PFSK-1 (cell line): ENCODE data around the gene NFE2L3.

Source experiments
- FOXP2 ChIP-seq: optimal IDR thresholded peaks from 2 replicates; pipeline ENCODE3; 2011; ENCODE audit warnings: borderline replicate concordance, control low read depth, inconsistent platforms; ENCODE audit not compliant: insufficient read depth; ENCODE audit errors: extremely low read length, extremely low read depth
- POLR2AphosphoS5 ChIP-seq: IDR thresholded peaks from 2 replicates; pipeline ENCODE4 v1.6.1; 2012; ENCODE audit warnings: low read depth, mild to moderate bottlenecking, control low read depth, low read length, moderate library complexity
- SIN3A ChIP-seq: IDR thresholded peaks from 2 replicates; pipeline ENCODE4 v1.6.1; 2012; ENCODE audit warnings: mild to moderate bottlenecking, low read length, moderate library complexity, borderline replicate concordance; ENCODE audit not compliant: insufficient read depth
- TAF1 ChIP-seq: IDR thresholded peaks from 2 replicates; pipeline ENCODE4 v1.6.1; 2012; ENCODE audit warnings: low read length, control low read depth, borderline replicate concordance; ENCODE audit not compliant: insufficient read depth
- TF ChIP-seq, protein P1 (sequence below), 2 experiments: IDR thresholded peaks; 2 replicates each; pipeline versions ENCODE4 v1.6.1 to v1.8.0; 2011 to 2012; ENCODE audit warnings: low read depth in 2 of 2, low read length in 2 of 2, control low read depth in 1 of 2, inconsistent platforms in 1 of 2, mild to moderate bottlenecking in 1 of 2, moderate library complexity in 1 of 2; ENCODE audit not compliant: insufficient read depth in 1 of 2

NFE2L3 gene

GRCh38 chr7:26172048-26172447 is 20.1 kb downstream of the NFE2L3 start:
- no peak for TF ChIP-seq POLR2AphosphoS5
- TF ChIP-seq SIN3A, result no peak
- TF ChIP-seq, protein P1, sequence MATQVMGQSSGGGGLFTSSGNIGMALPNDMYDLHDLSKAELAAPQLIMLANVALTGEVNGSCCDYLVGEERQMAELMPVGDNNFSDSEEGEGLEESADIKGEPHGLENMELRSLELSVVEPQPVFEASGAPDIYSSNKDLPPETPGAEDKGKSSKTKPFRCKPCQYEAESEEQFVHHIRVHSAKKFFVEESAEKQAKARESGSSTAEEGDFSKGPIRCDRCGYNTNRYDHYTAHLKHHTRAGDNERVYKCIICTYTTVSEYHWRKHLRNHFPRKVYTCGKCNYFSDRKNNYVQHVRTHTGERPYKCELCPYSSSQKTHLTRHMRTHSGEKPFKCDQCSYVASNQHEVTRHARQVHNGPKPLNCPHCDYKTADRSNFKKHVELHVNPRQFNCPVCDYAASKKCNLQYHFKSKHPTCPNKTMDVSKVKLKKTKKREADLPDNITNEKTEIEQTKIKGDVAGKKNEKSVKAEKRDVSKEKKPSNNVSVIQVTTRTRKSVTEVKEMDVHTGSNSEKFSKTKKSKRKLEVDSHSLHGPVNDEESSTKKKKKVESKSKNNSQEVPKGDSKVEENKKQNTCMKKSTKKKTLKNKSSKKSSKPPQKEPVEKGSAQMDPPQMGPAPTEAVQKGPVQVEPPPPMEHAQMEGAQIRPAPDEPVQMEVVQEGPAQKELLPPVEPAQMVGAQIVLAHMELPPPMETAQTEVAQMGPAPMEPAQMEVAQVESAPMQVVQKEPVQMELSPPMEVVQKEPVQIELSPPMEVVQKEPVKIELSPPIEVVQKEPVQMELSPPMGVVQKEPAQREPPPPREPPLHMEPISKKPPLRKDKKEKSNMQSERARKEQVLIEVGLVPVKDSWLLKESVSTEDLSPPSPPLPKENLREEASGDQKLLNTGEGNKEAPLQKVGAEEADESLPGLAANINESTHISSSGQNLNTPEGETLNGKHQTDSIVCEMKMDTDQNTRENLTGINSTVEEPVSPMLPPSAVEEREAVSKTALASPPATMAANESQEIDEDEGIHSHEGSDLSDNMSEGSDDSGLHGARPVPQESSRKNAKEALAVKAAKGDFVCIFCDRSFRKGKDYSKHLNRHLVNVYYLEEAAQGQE (IDR thresholded peaks at IDR 0.05; ENCODE audit: insufficient read depth in 1 of 2, low read depth in 2 of 2, low read length in 2 of 2), result no peak
- TF ChIP-seq TAF1, result no peak
- TF ChIP-seq FOXP2, result no peak

GRCh38 chr7:26178272-26178960 is 26.4 kb downstream of the NFE2L3 start:
- TF ChIP-seq FOXP2 (no peak), POLR2AphosphoS5 (no peak), TAF1 (no peak), SIN3A (no peak)
- TF ChIP-seq, protein P1 (IDR thresholded peaks at IDR 0.05; ENCODE audit: insufficient read depth in 1 of 2, low read depth in 2 of 2, low read length in 2 of 2), result no peak

- TF ChIP-seq, protein P1 (IDR thresholded peaks at IDR 0.05; ENCODE audit: insufficient read depth in 1 of 2, low read depth in 2 of 2, low read length in 2 of 2), result no peak
- TF ChIP-seq SIN3A, result no peak
- TF ChIP-seq POLR2AphosphoS5, result no peak
- TF ChIP-seq FOXP2, result no peak
- TF ChIP-seq TAF1, result no peak
Measured at GRCh38 chr7:26179422-26179821, 27.4 kb downstream of the NFE2L3 start.

- TF ChIP-seq TAF1 (no peak), FOXP2 (no peak), POLR2AphosphoS5 (no peak), SIN3A (no peak)
- TF ChIP-seq, protein P1 (IDR thresholded peaks at IDR 0.05; ENCODE audit: insufficient read depth in 1 of 2, low read depth in 2 of 2, low read length in 2 of 2), result no peak
Measured at GRCh38 chr7:26179826-26180497, 28.0 kb downstream of the NFE2L3 start.

DNA sequence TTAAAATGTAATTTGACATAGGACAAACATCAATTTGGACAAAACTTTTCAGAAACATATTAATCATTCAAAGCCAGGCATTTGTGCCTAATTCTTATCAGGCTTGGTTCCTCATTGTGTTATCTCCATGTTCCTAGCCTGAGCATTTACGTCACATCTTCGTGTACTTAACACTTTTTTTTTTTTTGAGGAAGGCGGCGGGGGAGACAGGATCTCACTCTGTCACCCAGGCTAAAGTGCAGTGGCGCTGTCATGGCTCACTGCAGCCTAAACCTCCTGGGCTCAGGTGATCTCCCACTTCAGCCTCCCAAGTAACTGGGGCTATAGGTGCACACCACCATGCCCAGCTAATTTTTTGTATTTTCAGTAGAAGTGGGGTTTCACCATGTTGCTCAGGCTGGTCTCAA is 28.8 kb downstream of the NFE2L3 start:
- no peak for TF ChIP-seq FOXP2
